ENCODE results near the gene PKN2.

The PKN2 gene

GRCh38 chr1:88777604-88778149 lies 93.6 kb downstream of the PKN2 start:
- ATAC-seq (ENCODE audit: low read depth) (no peak), DNase-seq (ENCODE audit: low spot score) (no peak)
- no peaks in the 10 kb centered on the region for H3K27me3 ChIP-seq (ENCODE audit: insufficient read depth, poor library complexity, severe bottlenecking)
- H3K4me3 ChIP-seq (ENCODE audit: severe bottlenecking): no peak overlapping the region
- no peak overlapping the region for H3K27ac ChIP-seq (ENCODE audit: poor library complexity, severe bottlenecking)
- TF ChIP-seq, protein P1, sequence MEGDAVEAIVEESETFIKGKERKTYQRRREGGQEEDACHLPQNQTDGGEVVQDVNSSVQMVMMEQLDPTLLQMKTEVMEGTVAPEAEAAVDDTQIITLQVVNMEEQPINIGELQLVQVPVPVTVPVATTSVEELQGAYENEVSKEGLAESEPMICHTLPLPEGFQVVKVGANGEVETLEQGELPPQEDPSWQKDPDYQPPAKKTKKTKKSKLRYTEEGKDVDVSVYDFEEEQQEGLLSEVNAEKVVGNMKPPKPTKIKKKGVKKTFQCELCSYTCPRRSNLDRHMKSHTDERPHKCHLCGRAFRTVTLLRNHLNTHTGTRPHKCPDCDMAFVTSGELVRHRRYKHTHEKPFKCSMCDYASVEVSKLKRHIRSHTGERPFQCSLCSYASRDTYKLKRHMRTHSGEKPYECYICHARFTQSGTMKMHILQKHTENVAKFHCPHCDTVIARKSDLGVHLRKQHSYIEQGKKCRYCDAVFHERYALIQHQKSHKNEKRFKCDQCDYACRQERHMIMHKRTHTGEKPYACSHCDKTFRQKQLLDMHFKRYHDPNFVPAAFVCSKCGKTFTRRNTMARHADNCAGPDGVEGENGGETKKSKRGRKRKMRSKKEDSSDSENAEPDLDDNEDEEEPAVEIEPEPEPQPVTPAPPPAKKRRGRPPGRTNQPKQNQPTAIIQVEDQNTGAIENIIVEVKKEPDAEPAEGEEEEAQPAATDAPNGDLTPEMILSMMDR (IDR thresholded peaks at IDR 0.05; ENCODE audit: poor library complexity, severe bottlenecking): no peak
- peaks cover 23% of the 10 kb centered on the region for H3K4me1 ChIP-seq (ENCODE audit: insufficient read depth, poor library complexity, severe bottlenecking)
- H3K36me3 ChIP-seq (ENCODE audit: low read depth): peaks cover 53% of the 10 kb centered on the region
- H3K9me3 ChIP-seq (ENCODE audit: severe bottlenecking): no peaks in the 10 kb centered on the region

DNA sequence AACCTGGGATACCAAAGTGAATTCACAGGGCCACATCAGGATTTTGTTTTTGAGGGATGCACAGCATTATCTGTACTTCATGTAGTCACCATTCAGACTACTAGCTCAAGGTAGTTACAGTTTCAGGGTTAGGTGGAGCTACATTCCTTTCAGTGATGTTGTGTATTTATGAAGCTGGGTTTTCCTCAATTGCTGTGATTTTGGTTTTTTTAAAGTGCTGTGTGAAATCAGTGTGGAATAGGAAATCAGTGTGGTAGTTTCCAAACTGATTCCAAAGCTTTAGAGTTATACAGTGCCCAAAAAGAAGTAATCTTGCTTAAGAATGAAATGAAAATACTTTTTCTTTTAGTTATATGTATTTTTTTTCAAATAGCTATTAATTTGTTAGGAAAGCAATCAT lies 95.8 kb downstream of the PKN2 start:
- TF ChIP-seq, protein P1 (IDR thresholded peaks at IDR 0.05; ENCODE audit: poor library complexity, severe bottlenecking): no peak
- no peaks in the 10 kb centered on the region for H3K27me3 ChIP-seq (ENCODE audit: insufficient read depth, poor library complexity, severe bottlenecking)
- H3K4me3 ChIP-seq (ENCODE audit: severe bottlenecking): no peak overlapping the region
- peaks cover 59% of the 10 kb centered on the region for H3K36me3 ChIP-seq (ENCODE audit: low read depth)
- no peaks in the 10 kb centered on the region for H3K9me3 ChIP-seq (ENCODE audit: severe bottlenecking)
- H3K27ac ChIP-seq (ENCODE audit: poor library complexity, severe bottlenecking): no peak overlapping the region
- ATAC-seq (ENCODE audit: low read depth) (no peak), DNase-seq (ENCODE audit: low spot score) (no peak)
- peaks cover 6% of the 10 kb centered on the region for H3K4me1 ChIP-seq (ENCODE audit: insufficient read depth, poor library complexity, severe bottlenecking)

- TF ChIP-seq, protein P1 (IDR thresholded peaks at IDR 0.05; ENCODE audit: poor library complexity, severe bottlenecking): no peak
- no peak overlapping the region for H3K27ac ChIP-seq (ENCODE audit: poor library complexity, severe bottlenecking)
- DNase-seq (ENCODE audit: low spot score) (no peak), ATAC-seq (ENCODE audit: low read depth) (no peak)
- peaks cover 60% of the 10 kb centered on the region for H3K36me3 ChIP-seq (ENCODE audit: low read depth)
- H3K4me3 ChIP-seq (ENCODE audit: severe bottlenecking): no peak overlapping the region
- H3K4me1 ChIP-seq (ENCODE audit: insufficient read depth, poor library complexity, severe bottlenecking): peaks cover under 1% of the 10 kb centered on the region
- no peaks in the 10 kb centered on the region for H3K9me3 ChIP-seq (ENCODE audit: severe bottlenecking)
- no peaks in the 10 kb centered on the region for H3K27me3 ChIP-seq (ENCODE audit: insufficient read depth, poor library complexity, severe bottlenecking)
Observed at GRCh38 chr1:88780485-88780884, 96.4 kb downstream of the PKN2 start.

DNA sequence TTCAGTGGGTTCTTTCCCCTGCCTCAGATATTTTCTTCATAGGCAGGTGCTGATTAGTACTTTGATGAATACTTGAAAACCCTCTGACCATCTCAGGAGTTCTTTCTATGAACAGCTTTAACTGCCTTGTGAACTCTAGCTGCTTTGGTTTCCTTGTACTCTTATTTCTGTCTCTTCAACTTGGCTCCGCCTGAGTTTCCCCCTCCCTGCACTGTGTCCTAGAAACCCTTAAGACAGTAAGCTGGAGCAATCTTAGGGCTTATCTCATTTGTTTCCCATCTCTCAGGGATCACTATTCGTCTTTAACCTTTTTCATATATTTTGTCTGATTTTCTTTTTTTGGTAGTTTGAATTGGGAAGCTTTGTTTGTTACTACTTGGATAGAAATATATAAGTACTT lies 99.1 kb downstream of the PKN2 start:
- no peak overlapping the region for H3K27ac ChIP-seq (ENCODE audit: poor library complexity, severe bottlenecking)
- TF ChIP-seq, protein P1 (IDR thresholded peaks at IDR 0.05; ENCODE audit: poor library complexity, severe bottlenecking): no peak
- peaks cover 52% of the 10 kb centered on the region for H3K36me3 ChIP-seq (ENCODE audit: low read depth)
- H3K4me3 ChIP-seq (ENCODE audit: severe bottlenecking): no peak overlapping the region
- ATAC-seq (ENCODE audit: low read depth) (no peak), DNase-seq (ENCODE audit: low spot score) (no peak)
- no peaks in the 10 kb centered on the region for H3K27me3 ChIP-seq (ENCODE audit: insufficient read depth, poor library complexity, severe bottlenecking)
- no peaks in the 10 kb centered on the region for H3K9me3 ChIP-seq (ENCODE audit: severe bottlenecking)
- no peaks in the 10 kb centered on the region for H3K4me1 ChIP-seq (ENCODE audit: insufficient read depth, poor library complexity, severe bottlenecking)

- DNase-seq (ENCODE audit: low spot score) (no peak), ATAC-seq (ENCODE audit: low read depth) (no peak)
- Histone ChIP-seq H3K27ac (ENCODE audit: poor library complexity, severe bottlenecking) (no peak overlapping the region), H3K9me3 (ENCODE audit: severe bottlenecking) (no peaks in the 10 kb centered on the region), H3K4me3 (ENCODE audit: severe bottlenecking) (no peak overlapping the region), H3K4me1 (ENCODE audit: insufficient read depth, poor library complexity, severe bottlenecking) (no peaks in the 10 kb centered on the region), H3K36me3 (ENCODE audit: low read depth) (peaks cover 49% of the 10 kb centered on the region), H3K27me3 (ENCODE audit: insufficient read depth, poor library complexity, severe bottlenecking) (no peaks in the 10 kb centered on the region)
- TF ChIP-seq, protein P1 (IDR thresholded peaks at IDR 0.05; ENCODE audit: poor library complexity, severe bottlenecking): no peak
Observed at GRCh38 chr1:88784551-88784950, 100.5 kb downstream of the PKN2 start.
